Endothelial cell of umbilical vein (primary cell): Measurements from ENCODE around the gene TGFBR2. TPM values are rescaled to one million over a fixed set of nuclear protein-coding genes. Genes with fewer than 3 reads are reported as not detected.

Source experiments
- BruUV-seq: library from RNA; stranded (reverse); fragments of 400-500 nt; replicated peaks from 2 replicates; lab custom pipeline; 2021; lab: Mats Ljungman, UMichigan
- CTCF ChIA-PET: fragments of 300-600, 350-600 bp; sonication (Branson Sonifier 250); formaldehyde crosslinking; loops from one replicate; lab custom pipeline; 2021; ENCODE audit warnings: antibody characterized with exemption, inconsistent platforms; lab: Charles Lee
- POLR2A ChIA-PET: fragments of 300-600, 350-600 bp; sonication (Branson Sonifier 250); formaldehyde crosslinking; loops from one replicate; lab custom pipeline; 2021; ENCODE audit warnings: antibody characterized with exemption, inconsistent platforms; lab: Charles Lee
- DNase-seq: peaks from one replicate; pipeline ENCODE4 v3.0.0-alpha.2; 2011; ENCODE audit warnings: low read depth, low spot score
- FAIRE-seq: peaks from 2 replicates; lab custom pipeline; 2011; peaks lifted over from hg19 to GRCh38; lab: Jason Lieb, UNC
- H2AFZ ChIP-seq: 2 replicates; pipeline ENCODE4 v1.6.0; 2012; ENCODE audit warnings: low read depth, low read length, control low read depth, inconsistent platforms
- H3K27ac ChIP-seq: 2 replicates; pipeline ENCODE4 v1.5.1; 2011; ENCODE audit warnings: low read depth, mild to moderate bottlenecking, control low read depth, low read length, moderate library complexity; ENCODE audit not compliant: insufficient read depth
- H3K27me3 ChIP-seq, 2 experiments: 2 replicates each; pipeline versions ENCODE4 v1.6.0 to v1.6.1; 2011; ENCODE audit warnings: low read length in 2 of 2, mixed read lengths in 1 of 2; ENCODE audit not compliant: control insufficient read depth in 2 of 2, insufficient read depth in 2 of 2
- H3K36me3 ChIP-seq, 2 experiments: 2 replicates in 1 of 2; 3 replicates in 1 of 2; pipeline ENCODE4 v1.5.1; 2011; ENCODE audit warnings: low read length in 2 of 2, mild to moderate bottlenecking in 1 of 2, moderate library complexity in 1 of 2; ENCODE audit not compliant: control insufficient read depth in 2 of 2, insufficient read depth in 2 of 2; ENCODE audit errors: extremely low read depth in 1 of 2
- H3K4me1 ChIP-seq: 3 replicates; pipeline ENCODE4 v1.5.1; 2011; ENCODE audit warnings: mild to moderate bottlenecking, low read length; ENCODE audit not compliant: control insufficient read depth, insufficient read depth; ENCODE audit errors: extremely low read depth
- H3K4me2 ChIP-seq: 2 replicates; pipeline ENCODE4 v1.6.1; 2011; ENCODE audit warnings: low read length, control low read depth, mixed read lengths; ENCODE audit not compliant: insufficient read depth
- H3K4me3 ChIP-seq, 3 experiments: fragments of 200-600 bp in 1 of 3; sonication (generic), shearing (Covaris generic) in 1 of 3; replicated peaks in 1 of 3; 2 replicates each; pipeline ENCODE4 v1.5.1; 2011 to 2016; ENCODE audit warnings: control low read depth in 3 of 3, low read length in 3 of 3, mild to moderate bottlenecking in 2 of 3, inconsistent platforms in 1 of 3, low read depth in 1 of 3, moderate library complexity in 1 of 3; ENCODE audit not compliant: insufficient read depth in 1 of 3
- H3K79me2 ChIP-seq: 2 replicates; pipeline ENCODE4 v1.6.0; 2012; ENCODE audit warnings: low read length, inconsistent platforms; ENCODE audit not compliant: control insufficient read depth, insufficient read depth
- H3K9ac ChIP-seq: replicated peaks from 2 replicates; pipeline ENCODE3; 2011; ENCODE audit warnings: low read length, control low read depth; ENCODE audit not compliant: insufficient read depth; ENCODE audit errors: extremely low read depth
- H3K9me1 ChIP-seq: replicated peaks from 3 replicates; pipeline ENCODE4 v1.6.0; 2011; ENCODE audit warnings: mild to moderate bottlenecking, low read length; ENCODE audit not compliant: control insufficient read depth, insufficient read depth; ENCODE audit errors: extremely low read depth
- H3K9me3 ChIP-seq: replicated peaks from 2 replicates; pipeline ENCODE4 v1.5.1; 2012; ENCODE audit warnings: low read length, inconsistent platforms; ENCODE audit not compliant: control insufficient read depth, insufficient read depth
- H4K20me1 ChIP-seq: replicated peaks from 2 replicates; pipeline ENCODE3; 2011; ENCODE audit warnings: mild to moderate bottlenecking, low read length; ENCODE audit not compliant: control insufficient read depth, insufficient read depth; ENCODE audit errors: extremely low read depth
- CTCF ChIP-seq, 2 donors: IDR thresholded peaks; 1 replicate in 1 of 2; 2 replicates in 1 of 2; pipeline ENCODE4 v1.5.1; 2011; ENCODE audit warnings: low read length in 2 of 2, mild to moderate bottlenecking in 2 of 2, moderate library complexity in 2 of 2, control low read depth in 1 of 2, inconsistent platforms in 1 of 2, low read depth in 1 of 2; ENCODE audit not compliant: insufficient read depth in 1 of 2; ENCODE audit errors: extremely low read depth in 1 of 2
- EZH2 ChIP-seq: IDR thresholded peaks from 2 replicates; pipeline ENCODE4 v1.6.1; 2012; ENCODE audit warnings: borderline replicate concordance, low read depth, mild to moderate bottlenecking, moderate library complexity, low read length, inconsistent platforms; ENCODE audit not compliant: severe bottlenecking
- FOS ChIP-seq: IDR thresholded peaks from 2 replicates; pipeline ENCODE4 v1.6.1; 2011; ENCODE audit warnings: mild to moderate bottlenecking, low read length, moderate library complexity, borderline replicate concordance; ENCODE audit not compliant: insufficient read depth
- GATA2 ChIP-seq: IDR thresholded peaks from 2 replicates; pipeline ENCODE4 v1.7.0; 2011; ENCODE audit warnings: low read depth, mild to moderate bottlenecking, moderate library complexity, mixed read lengths, low read length; ENCODE audit not compliant: insufficient read length, insufficient read depth
- JUN ChIP-seq: IDR thresholded peaks from 2 replicates; pipeline ENCODE4 v1.6.1; 2011; ENCODE audit warnings: borderline replicate concordance, low read depth; ENCODE audit not compliant: insufficient read length, insufficient read depth
- MAX ChIP-seq: IDR thresholded peaks from 2 replicates; pipeline ENCODE4 v1.6.1; 2011; ENCODE audit not compliant: insufficient read depth, insufficient read length
- MYC ChIP-seq: IDR thresholded peaks from one replicate; pipeline ENCODE4 v1.6.1; 2011; ENCODE audit warnings: mild to moderate bottlenecking, low read depth, low read length
- POLR2A ChIP-seq: IDR thresholded peaks from 2 replicates; pipeline ENCODE4 v1.6.1; 2012; ENCODE audit warnings: low read depth, mild to moderate bottlenecking, control low read depth, low read length
- POLR2AphosphoS5 ChIP-seq: IDR thresholded peaks from 2 replicates; pipeline ENCODE4 v1.6.1; 2012; ENCODE audit warnings: low read depth, mild to moderate bottlenecking, control low read depth, low read length, moderate library complexity; ENCODE audit not compliant: insufficient read depth
- dilution Hi-C: fragments of 300-500 bp; cut with MboI; formaldehyde crosslinking; loops from one replicate; pipeline ENCODE4 v1.15.0; 2019; ENCODE audit warnings: low sequenced_read_pairs; ENCODE audit not compliant: extremely low pct_ligation_motif_present
- intact Hi-C: fragments of 100-400 bp; cut with micrococcal nuclease; formaldehyde crosslinking; loops from one replicate; pipeline ENCODE4 v1.10.0; 2022
- polyA plus RNA-seq, 4 experiments: library from polyadenylated mRNA; depleted of rRNA in 3 of 4; stranded (reverse) in 3 of 4; unstranded in 1 of 4; fragments of >200 nt; gene quantifications; 2 replicates each; pipeline versions ENCODE4 v1.2.1 to v1.2.3, GENCODE V29; 2011 to 2012; ENCODE audit warnings: missing spikeins in 1 of 4
- total RNA-seq: library from RNA; stranded (reverse); gene quantifications from 2 replicates; pipeline ENCODE4 v1.2.3, GENCODE V29; 2021

The TGFBR2 gene
- total and polyA plus RNA-seq, 2 donors (not counting 3 experiments of a cell fraction or from before 2014, with no cell fraction given) = 227 to 250 TPM

- H3K9me1 ChIP-seq = no peaks in the 10 kb centered on the region
- BruUV-seq = no TSS peak
- dilution Hi-C loops (no loop called here), intact Hi-C loops (no loop called here)
- no peaks in the 10 kb centered on the region for H3K36me3 ChIP-seq
- ChIA-PET POLR2A (no interaction called here), CTCF (interaction anchor here (0.7 to 2.4 kb wide), 6 partner anchors 11 to 725 kb away, joined by 3 to 11 read pairs (median 4); no protein-coding TSS in a partner anchor)
- no peaks in the 10 kb centered on the region for H3K79me2 ChIP-seq
- no peak for DNase-seq
- no peak overlapping the region for H3K27ac ChIP-seq
- no peaks in the 10 kb centered on the region for H4K20me1 ChIP-seq
- H2AFZ ChIP-seq = peak overlapping the region; percentile 16
- TF ChIP-seq MYC (no peak), EZH2 (no peak), MAX (no peak), POLR2AphosphoS5 (no peak), CTCF (IDR thresholded peaks at IDR 0.05; ENCODE audit: extremely low read depth in 1 of 2, insufficient read depth in 1 of 2, low read depth in 1 of 2, low read length in 2 of 2) (no peak), GATA2 (no peak), FOS (no peak), JUN (no peak), POLR2A (no peak)
- H3K4me3 ChIP-seq = no peak overlapping the region
- H3K9me3 ChIP-seq = no peaks in the 10 kb centered on the region
- H3K4me1 ChIP-seq = no peaks in the 10 kb centered on the region
- FAIRE-seq = no peak
- no peak overlapping the region for H3K4me2 ChIP-seq
- no peak overlapping the region for H3K9ac ChIP-seq
- H3K27me3 ChIP-seq = no peaks in the 10 kb centered on the region
Observed at GRCh38 chr3:30737743-30738499, 131.5 kb downstream of the TGFBR2 start.
